Panc1 (cell line): ENCODE data around the gene B9D1.
"Not testable (repeated sequence)": the region's sequence is repeated elsewhere in the genome, so short reads cannot be mapped to it uniquely, and the experiment has no call there.

Experiments used
- CTCF ChIP-seq: fragments of 450-650 bp; IDR thresholded peaks from 2 replicates; pipeline ENCODE4 v1.5.1; 2017; ENCODE audit warnings: mild to moderate bottlenecking
- POLR2AphosphoS5 ChIP-seq: IDR thresholded peaks from 2 replicates; pipeline ENCODE4 v1.6.1; 2012; ENCODE audit warnings: mild to moderate bottlenecking, low read depth, low read length, moderate library complexity
- REST ChIP-seq, 2 experiments: IDR thresholded peaks; 2 replicates each; pipeline ENCODE4 v1.6.1; 2011 to 2012; ENCODE audit warnings: low read depth in 2 of 2, control low read depth in 1 of 2, low read length in 1 of 2, mild to moderate bottlenecking in 1 of 2, moderate library complexity in 1 of 2; ENCODE audit not compliant: insufficient read depth in 1 of 2
- SIN3A ChIP-seq: IDR thresholded peaks from 2 replicates; pipeline ENCODE4 v1.6.1; 2012; ENCODE audit warnings: low read depth, mild to moderate bottlenecking, low read length, moderate library complexity, borderline replicate concordance; ENCODE audit not compliant: insufficient read depth
- TCF7L2 ChIP-seq: IDR thresholded peaks from 2 replicates; pipeline ENCODE4 v1.6.1; 2011; ENCODE audit warnings: mild to moderate bottlenecking, low read depth, low read length, inconsistent platforms

- not testable (repeated sequence) for TF ChIP-seq CTCF; POLR2AphosphoS5; SIN3A; REST (IDR thresholded peaks at IDR 0.05; ENCODE audit: insufficient read depth in 1 of 2, low read depth in 2 of 2, low read length in 1 of 2); TCF7L2
Observed at GRCh38 chr17:19353401-19353800, 9.1 kb downstream of the B9D1 start.
